ENCODE data around the gene GMCL2. TPM values are rescaled to one million over a fixed set of nuclear protein-coding genes. Genes with fewer than 3 reads are reported as not detected.

The GMCL2 gene
- total and polyA plus RNA-seq, 9 of the 15 experiments (the other 6 are each of a cell fraction or from before 2014, with no cell fraction given), result 0.04 TPM; not detected in 8

GRCh38 chr5:178232124-178232919, 45.2 kb upstream of the GMCL2 start, which contains the start of gene PHYKPL (continued):
- no peak for TF ChIP-seq SPI1 (IDR thresholded peaks at IDR 0.05; ENCODE audit: borderline replicate concordance, low read depth, low read length)
- TF ChIP-seq, protein P1, sequence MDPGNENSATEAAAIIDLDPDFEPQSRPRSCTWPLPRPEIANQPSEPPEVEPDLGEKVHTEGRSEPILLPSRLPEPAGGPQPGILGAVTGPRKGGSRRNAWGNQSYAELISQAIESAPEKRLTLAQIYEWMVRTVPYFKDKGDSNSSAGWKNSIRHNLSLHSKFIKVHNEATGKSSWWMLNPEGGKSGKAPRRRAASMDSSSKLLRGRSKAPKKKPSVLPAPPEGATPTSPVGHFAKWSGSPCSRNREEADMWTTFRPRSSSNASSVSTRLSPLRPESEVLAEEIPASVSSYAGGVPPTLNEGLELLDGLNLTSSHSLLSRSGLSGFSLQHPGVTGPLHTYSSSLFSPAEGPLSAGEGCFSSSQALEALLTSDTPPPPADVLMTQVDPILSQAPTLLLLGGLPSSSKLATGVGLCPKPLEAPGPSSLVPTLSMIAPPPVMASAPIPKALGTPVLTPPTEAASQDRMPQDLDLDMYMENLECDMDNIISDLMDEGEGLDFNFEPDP (CRISPR knock-in tag; IDR thresholded peaks at IDR 0.05), result no peak
- no peak for TF ChIP-seq THRA (IDR thresholded peaks at IDR 0.05)
- TF ChIP-seq, protein P2, sequence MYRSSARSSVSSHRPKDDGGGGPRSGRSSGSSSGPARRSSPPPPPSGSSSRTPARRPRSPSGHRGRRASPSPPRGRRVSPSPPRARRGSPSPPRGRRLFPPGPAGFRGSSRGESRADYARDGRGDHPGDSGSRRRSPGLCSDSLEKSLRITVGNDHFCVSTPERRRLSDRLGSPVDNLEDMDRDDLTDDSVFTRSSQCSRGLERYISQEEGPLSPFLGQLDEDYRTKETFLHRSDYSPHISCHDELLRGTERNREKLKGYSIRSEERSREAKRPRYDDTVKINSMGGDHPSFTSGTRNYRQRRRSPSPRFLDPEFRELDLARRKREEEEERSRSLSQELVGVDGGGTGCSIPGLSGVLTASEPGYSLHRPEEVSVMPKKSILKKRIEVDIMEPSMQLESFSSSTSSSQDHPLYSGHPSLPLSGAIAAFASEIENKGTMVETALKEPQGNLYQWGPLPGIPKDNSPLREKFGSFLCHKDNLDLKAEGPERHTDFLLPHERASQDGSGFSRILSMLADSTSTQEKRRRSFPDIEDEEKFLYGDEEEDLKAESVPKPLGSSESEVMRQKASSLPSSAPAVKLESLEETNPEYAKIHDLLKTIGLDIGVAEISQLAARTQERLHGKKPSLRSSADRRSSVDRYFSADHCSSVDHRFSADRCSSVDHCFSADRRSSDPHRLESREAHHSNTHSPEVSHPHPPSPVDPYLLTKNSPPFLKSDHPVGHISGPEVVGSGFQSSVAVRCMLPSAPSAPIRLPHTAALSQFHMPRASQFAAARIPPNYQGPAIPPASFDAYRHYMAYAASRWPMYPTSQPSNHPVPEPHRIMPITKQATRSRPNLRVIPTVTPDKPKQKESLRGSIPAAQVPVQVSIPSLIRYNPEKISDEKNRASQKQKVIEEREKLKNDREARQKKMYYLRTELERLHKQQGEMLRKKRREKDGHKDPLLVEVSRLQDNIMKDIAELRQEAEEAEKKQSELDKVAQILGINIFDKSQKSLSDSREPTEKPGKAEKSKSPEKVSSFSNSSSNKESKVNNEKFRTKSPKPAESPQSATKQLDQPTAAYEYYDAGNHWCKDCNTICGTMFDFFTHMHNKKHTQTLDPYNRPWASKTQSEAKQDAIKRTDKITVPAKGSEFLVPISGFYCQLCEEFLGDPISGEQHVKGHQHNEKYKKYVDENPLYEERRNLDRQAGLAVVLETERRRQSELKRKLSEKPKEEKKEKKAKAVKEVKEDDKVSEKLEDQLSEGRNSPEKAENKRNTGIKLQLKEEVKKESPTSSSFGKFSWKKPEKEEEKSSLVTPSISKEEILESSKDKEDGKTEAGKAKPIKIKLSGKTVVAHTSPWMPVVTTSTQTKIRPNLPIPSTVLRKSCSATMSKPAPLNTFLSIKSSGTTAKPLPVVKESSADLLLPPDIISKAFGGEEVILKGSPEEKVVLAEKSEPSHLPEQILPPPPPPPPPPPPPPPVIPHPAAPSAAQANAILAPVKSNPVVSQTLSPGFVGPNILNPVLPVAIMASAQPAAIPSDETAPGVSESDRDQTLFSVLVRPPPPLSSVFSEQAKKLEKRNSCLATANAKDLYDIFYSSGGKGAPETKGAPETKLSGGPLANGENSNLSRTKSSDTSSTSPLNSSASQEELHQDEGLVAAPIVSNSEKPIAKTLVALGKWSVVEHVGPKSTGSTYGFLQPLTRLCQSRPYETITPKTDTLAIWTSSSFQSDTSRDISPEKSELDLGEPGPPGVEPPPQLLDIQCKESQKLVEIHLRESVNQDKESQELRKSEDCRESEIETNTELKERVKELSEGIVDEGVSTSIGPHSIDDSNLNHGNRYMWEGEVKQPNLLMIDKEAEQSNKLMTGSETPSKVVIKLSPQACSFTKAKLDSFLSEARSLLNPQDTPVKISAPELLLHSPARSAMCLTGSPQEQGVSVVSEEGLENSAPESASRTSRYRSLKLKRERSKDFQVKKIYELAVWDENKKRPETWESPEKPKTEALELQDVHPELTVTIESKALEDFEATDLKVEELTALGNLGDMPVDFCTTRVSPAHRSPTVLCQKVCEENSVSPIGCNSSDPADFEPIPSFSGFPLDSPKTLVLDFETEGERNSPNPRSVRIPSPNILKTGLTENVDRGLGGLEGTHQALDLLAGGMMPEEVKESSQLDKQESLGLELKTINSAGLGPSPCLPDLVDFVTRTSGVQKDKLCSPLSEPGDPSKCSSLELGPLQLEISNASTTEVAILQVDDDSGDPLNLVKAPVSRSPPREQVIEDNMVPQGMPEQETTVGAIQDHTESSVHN (IDR thresholded peaks at IDR 0.05; ENCODE audit: borderline replicate concordance in 1 of 2, low read depth in 1 of 2), result no peak
- no peak for TF ChIP-seq PPARD (CRISPR knock-in tag; IDR thresholded peaks at IDR 0.05)
- 0 out of 4 replicates have a peak, but pooled peaks of 1 of the 2 experiments have one; percentile 54 for TF ChIP-seq SIN3A (IDR thresholded peaks at IDR 0.05; ENCODE audit: borderline replicate concordance in 2 of 2, control insufficient read depth in 1 of 2, low read depth in 2 of 2, low read length in 2 of 2)
- TF ChIP-seq POLR2AphosphoS2 (IDR thresholded peaks at IDR 0.05; ENCODE audit: low read length), result no peak
- TF ChIP-seq SAFB (IDR thresholded peaks at IDR 0.05; ENCODE audit: borderline replicate concordance, low read depth, low read length), result no peak
- no peak for TF ChIP-seq RBM22 (IDR thresholded peaks at IDR 0.05; ENCODE audit: low read depth, low read length, poor library complexity, severe bottlenecking)
- TF ChIP-seq NFIC (IDR thresholded peaks at IDR 0.05), result 0 out of 2 replicates have a peak, but pooled peaks have one; percentile 43
- no peak for TF ChIP-seq CCAR2 (IDR thresholded peaks at IDR 0.05; ENCODE audit: low read depth, low read length)
- TF ChIP-seq, protein P3, sequence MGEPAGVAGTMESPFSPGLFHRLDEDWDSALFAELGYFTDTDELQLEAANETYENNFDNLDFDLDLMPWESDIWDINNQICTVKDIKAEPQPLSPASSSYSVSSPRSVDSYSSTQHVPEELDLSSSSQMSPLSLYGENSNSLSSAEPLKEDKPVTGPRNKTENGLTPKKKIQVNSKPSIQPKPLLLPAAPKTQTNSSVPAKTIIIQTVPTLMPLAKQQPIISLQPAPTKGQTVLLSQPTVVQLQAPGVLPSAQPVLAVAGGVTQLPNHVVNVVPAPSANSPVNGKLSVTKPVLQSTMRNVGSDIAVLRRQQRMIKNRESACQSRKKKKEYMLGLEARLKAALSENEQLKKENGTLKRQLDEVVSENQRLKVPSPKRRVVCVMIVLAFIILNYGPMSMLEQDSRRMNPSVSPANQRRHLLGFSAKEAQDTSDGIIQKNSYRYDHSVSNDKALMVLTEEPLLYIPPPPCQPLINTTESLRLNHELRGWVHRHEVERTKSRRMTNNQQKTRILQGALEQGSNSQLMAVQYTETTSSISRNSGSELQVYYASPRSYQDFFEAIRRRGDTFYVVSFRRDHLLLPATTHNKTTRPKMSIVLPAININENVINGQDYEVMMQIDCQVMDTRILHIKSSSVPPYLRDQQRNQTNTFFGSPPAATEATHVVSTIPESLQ (CRISPR knock-in tag; IDR thresholded peaks at IDR 0.05), result no peak
- no peak for TF ChIP-seq DMBX1 (CRISPR knock-in tag; IDR thresholded peaks at IDR 0.05; ENCODE audit: borderline replicate concordance)

All from K562 (cell line).